HG02759 (cell line): ENCODE results near the gene C1orf115.
"Not testable (repeated sequence)": the region's sequence is repeated elsewhere in the genome, so short reads cannot be mapped to it uniquely, and the experiment has no call there.

Experiments
- ATAC-seq: cut with Tn5 transposase; IDR thresholded peaks from one replicate; pipeline ENCODE4 v1.9.1; 2021; ENCODE audit warnings: mild to moderate bottlenecking, moderate library complexity; ENCODE audit not compliant: unreplicated experiment

Gene C1orf115

GRCh38 chr1:220690140-220691052, at the start of gene C1orf115:
C1orf115 (plus strand) TSS chr1:220690363; CDS start chr1:220690403, 40 bp downstream.
- ATAC-seq = peak; percentile 97

- ATAC-seq = no peak
Measured at GRCh38 chr1:220642285-220642684, 47.9 kb upstream of the C1orf115 start.

- no peak for ATAC-seq
Measured at GRCh38 chr1:220652995-220653394, 37.2 kb upstream of the C1orf115 start.

DNA sequence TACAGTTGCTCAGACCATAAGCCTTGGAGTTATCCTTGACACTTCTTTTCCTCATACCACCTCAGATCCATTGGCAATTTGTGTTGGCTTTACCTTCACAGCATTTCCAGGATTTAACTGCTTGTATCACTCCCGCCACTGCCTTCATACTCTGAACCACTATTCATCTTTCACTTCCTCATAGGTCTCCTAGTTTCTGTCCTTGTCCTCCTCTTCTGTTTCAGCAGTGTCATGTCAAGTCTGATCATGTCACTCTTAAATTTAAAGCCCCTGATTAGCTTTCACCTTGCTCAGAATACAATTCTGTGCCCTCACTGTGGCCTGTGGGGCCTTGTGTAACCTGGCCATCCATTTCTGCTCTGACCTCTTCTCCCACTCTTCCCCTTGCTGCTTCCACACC, 34.7 kb upstream of the C1orf115 start:
- ATAC-seq = peak; percentile 88

DNA sequence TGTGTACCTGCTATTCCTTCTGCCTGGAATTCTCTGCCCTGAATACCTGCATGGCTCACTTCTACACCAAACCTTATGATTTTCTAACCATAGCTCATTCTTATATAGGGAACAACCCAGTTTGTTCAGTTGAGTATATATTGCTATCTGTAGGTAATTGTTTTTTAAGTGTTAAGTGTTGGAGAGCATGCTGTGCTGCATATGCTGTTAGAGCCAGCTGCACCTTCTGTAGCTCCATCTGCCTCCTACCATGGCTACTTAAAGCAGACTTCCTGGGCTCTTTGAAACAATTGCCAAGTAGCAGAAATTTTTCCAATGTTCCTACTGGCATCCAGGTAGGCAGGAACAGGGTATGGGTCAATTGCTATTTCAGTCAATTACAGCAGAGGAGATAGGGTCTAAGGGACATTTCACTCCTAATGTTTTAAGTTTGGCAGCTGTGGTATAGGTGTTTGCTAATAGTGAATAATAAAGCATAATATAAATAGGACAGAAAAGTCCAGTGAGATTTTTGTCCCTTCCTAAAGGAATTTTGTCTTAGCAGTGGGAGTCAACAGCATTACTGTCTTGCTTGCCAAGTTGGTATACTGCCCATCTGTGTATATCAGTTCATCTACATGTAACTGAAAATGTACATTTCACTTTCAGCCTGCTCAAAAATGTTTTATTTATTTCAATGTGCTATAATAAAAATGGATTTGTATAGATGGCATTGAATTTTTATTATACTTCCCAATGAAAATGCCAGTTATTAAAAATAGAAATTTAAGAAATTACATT, 34.0 kb upstream of the C1orf115 start:
- ATAC-seq = peak; percentile 28

DNA sequence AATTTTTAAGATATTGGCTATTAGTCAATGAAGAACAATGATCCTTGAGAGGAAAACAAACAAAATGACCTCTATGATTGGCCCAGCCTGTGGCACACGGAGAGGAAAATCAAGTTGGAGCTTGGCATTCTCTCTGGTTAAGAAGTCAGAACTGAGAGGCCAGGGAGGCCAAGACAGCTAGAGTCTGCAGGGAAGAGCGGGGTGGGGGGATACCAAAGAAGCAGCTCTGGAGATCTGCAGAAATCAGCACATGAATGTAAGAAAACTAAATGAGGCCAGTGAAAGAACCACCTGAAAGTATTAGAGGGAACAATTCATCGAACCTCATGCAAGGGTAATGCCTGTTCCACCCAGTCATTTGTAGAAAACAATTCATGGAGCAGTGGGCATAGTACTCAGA, 23.8 kb upstream of the C1orf115 start:
- no peak for ATAC-seq

DNA sequence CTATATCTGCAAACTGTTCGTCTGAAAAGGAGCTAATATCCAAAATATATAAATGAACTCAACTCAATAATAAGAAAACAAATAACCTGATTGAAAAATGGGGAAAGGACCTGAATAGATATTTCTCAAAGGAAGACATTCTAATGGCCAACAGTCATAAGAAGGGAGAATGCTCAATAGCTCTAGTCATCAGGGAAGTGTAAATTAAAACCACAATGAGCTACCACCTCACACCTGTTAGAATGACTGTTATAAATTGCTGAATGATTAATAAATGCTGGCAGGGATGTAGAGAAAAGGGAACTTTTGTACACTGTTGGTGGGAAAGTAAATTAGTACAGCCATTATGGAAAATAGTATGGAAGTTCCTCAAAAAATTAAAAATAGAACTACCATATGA, 21.2 kb upstream of the C1orf115 start:
- ATAC-seq = no peak

- ATAC-seq = no peak
Measured at GRCh38 chr1:220670365-220670764, 19.8 kb upstream of the C1orf115 start.

DNA sequence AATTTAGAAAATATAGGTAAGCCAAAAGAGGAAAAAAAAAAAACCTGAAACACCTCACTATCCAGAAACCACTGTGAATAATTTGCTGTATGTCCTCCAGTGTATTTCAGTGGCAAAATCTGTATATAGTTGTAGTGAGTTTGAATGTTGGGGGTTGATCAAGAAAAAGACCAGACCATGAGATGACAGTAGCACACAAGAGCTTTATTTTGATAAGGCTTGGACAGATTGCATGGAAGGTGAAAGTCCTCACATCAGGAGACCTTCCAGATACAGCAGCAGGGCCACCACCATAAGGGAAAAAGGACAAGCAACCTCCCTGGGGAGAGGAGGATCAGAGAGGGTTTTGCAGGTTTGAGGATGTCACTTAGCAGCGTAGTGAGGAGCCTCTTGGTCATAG, 16.2 kb upstream of the C1orf115 start:
- ATAC-seq = no peak

DNA sequence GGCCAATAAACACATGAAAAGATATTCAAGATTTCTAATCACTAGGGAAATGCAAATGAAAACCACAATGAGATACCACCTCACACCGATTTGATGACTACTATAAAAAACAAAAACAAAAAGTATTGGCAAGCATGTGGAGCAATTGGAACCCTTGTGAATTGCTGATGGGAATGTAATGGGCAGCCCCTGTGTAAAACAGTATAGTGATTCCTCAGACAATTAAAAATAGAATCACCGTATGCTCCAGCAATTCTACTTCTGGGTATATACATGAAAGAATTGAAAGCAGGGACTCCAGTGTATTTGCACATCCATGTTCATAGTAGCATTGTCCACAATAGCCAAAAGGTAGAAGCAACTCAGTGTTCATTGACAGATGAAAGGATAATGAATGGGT, 12.9 kb upstream of the C1orf115 start:
- no peak for ATAC-seq

- ATAC-seq = peak; percentile 93
Measured at GRCh38 chr1:220680085-220680687, 10.0 kb upstream of the C1orf115 start.

DNA sequence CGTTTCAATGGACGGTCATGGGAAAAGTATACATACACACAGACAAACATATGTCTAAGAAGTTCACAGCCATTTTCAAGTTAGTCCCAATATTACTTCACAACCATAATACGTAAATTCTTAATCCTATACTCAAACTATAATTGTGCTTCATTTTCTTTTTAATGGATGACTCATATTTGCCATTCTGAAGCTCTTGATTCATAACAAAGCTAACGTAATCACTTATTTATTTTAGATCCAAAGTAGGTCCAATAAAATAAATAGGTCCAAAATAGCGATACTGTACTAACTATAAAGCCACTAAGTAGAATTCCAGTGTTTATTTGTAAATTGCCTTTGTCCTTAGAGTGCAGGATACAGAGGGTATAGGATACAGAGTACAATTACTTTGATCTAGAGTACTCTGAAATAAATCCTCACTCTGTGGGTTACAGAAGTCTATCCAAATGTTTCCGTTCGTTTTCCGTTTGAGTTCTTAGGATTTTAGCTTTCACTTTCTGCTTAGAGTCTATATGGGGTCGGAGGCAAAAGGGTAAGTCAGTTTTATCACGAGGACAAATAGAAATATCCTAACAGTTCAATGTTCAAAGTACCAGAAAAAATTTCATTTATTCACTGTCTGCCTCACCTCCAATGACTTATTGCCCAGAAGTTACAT, 8.8 kb upstream of the C1orf115 start:
- no peak for ATAC-seq

GRCh38 chr1:220682901-220683576, 7.1 kb upstream of the C1orf115 start:
- ATAC-seq = no peak

GRCh38 chr1:220683716-220684115, 6.4 kb upstream of the C1orf115 start:
- not testable (repeated sequence) for ATAC-seq

GRCh38 chr1:220684890-220685289, 5.3 kb upstream of the C1orf115 start:
- ATAC-seq = no peak

DNA sequence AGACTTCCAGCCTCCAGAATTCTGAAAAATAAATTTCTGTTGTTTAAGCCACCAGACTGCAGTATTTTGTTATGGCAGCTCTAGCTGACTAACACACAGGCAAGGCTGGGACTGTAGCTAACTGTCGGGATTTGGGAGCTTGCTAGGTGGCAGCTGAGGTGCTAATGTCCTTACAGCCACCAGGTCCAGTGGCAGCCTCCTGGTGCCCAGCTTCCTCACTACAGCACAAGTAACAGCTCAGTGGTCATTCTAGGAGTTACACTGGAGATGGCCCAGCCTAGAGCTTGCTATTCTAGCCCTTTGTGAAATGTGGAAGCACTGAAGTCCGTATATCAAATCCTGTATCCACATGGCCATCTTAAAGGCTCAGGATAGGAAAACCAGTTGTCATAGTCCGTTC, 4.3 kb upstream of the C1orf115 start:
- no peak for ATAC-seq

DNA sequence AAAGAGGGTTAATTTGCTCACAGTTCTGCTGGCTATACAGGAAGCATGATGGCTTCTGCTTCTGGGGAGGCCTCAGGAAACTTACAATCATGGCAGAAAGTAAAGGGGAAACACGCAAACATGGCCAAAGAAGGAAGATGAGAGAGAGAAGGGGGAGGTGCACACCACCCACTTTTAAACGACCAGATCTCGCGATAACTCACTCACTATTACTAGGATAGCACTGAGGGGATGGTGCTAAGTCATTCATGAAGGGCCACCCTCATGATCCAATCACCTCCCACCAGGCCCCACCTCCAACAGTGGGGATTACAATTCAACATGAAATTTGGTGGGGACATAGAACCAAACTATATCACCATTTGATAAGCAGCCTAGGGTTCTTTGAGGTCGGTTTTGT, 2.4 kb upstream of the C1orf115 start:
- ATAC-seq = no peak

DNA sequence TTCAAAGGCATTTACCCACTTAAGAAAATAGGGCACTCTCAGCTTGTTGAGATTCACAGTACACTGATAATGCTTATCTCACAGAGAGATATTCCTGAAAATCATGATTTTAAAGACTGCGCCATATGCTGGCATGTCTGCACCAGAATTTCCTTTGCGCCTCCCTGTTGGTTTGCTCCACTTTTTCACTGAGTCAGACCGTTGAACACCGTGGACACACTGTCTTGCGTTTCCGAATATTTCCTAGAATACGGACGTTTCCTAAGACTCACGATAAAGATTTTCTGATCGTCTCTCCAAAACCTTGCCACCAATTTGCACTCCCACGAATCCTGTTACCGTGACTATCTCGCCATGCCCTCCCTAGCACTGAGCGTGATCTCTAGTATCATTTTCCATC, 497 bp upstream of the C1orf115 start:
- ATAC-seq = no peak

DNA sequence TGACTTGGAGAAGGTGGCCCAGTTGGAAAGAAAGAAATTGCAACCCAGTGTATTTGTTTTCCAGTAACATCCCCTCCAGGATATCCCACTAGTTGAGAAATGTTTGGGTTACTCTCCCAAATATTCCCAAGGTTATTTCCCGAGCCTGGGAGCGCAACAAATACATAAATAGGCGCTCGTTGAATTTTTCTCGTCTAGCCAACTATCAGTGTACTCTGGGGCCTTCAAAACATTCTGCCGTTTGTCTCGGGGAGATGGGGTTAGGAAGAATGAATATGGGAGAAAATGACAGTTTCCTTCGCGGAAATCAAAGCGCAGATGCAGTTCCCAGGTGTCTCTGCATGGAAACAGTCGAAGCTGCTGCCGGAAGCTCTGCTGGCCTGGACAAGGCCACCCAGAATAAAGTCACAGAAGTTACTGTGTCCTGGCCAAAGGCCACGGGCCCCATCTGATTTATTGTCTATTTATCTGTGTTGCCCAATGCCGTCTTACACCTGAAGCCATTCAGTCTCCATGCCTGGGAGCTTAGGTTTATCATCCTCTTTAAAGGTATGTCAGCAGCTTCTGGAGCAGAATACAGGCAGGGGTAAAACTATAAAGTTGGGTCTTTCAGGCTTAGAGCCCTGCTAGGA, 1.0 kb downstream of the C1orf115 start:
- no peak for ATAC-seq
